DOHH2 (cell line): ENCODE measurements around the gene INO80E.

Source experiments
- EZH2phosphoT487 ChIP-seq: fragments of 200-600 bp; sonication (generic); IDR thresholded peaks from 2 replicates; pipeline ENCODE4 v1.6.1; 2017; ENCODE audit warnings: borderline replicate concordance, mild to moderate bottlenecking, antibody characterized with exemption, low read length, moderate library complexity, mixed read lengths
- TF ChIP-seq, protein P1 (sequence below): fragments of 200-600 bp; sonication (generic); IDR thresholded peaks from one replicate; pipeline ENCODE4 v1.5.1; 2014; ENCODE audit warnings: antibody characterized with exemption, mild to moderate bottlenecking, low read depth, low read length; ENCODE audit not compliant: poor library complexity, severe bottlenecking

DNA sequence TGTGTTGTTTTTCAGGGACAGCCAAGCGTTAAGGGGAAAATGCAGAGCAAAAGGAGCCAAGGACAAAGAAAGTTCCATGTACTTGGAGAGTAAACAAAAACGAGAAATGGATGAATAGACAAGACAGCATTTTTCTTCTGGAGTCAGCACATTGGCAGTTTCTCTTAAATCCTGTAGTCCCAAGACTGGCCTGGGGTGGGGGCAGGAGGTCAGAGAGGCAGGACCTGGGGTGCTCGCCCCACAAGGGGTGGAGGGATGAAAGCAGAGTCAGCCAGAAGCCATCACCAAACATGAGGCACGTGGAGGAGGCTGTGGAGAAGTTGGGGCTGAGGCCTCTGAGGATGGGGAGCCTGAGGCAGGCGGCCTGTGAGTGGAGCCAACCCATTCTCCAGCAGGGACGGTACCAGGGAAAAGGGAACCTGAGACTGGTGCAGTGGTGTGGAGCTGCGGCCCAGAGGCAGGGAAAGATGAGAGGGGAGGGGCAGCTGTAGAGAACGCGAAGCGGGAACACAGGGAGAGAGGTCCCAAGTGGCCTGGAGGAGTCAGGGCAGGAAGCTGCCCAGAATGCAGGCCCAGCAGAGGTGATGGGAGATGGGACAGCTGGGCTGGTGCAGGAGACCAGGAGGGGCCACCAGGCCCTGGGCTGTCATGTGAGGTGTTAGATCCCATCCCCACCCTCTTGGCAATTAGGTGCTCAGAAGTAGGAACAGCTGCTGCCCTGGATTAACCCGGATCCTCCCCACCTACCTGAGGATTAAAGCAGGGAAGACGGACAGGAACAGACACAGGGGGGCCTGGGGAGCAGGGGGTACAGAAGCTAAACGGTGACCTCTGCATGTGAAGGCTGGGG is 31.8 kb downstream of the INO80E start:
- TF ChIP-seq, protein P1, sequence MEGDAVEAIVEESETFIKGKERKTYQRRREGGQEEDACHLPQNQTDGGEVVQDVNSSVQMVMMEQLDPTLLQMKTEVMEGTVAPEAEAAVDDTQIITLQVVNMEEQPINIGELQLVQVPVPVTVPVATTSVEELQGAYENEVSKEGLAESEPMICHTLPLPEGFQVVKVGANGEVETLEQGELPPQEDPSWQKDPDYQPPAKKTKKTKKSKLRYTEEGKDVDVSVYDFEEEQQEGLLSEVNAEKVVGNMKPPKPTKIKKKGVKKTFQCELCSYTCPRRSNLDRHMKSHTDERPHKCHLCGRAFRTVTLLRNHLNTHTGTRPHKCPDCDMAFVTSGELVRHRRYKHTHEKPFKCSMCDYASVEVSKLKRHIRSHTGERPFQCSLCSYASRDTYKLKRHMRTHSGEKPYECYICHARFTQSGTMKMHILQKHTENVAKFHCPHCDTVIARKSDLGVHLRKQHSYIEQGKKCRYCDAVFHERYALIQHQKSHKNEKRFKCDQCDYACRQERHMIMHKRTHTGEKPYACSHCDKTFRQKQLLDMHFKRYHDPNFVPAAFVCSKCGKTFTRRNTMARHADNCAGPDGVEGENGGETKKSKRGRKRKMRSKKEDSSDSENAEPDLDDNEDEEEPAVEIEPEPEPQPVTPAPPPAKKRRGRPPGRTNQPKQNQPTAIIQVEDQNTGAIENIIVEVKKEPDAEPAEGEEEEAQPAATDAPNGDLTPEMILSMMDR = no peak
- TF ChIP-seq EZH2phosphoT487 = no peak
